CD4-positive, alpha-beta T cell treated with Interleukin-1 beta for 1 hour (primary cell): ENCODE measurements around the gene RBM24.
"Not testable (repeated sequence)": the region's sequence is repeated elsewhere in the genome, so short reads cannot be mapped to it uniquely, and the experiment has no call there.

Experiments
- DNase-seq, 2 donors: peaks; one replicate each; pipeline ENCODE4 v3.0.0-alpha.2; 2020 to 2022

Gene RBM24

GRCh38 chr6:17292600-17293133, 11.5 kb downstream of the RBM24 start:
- no peak for DNase-seq

DNA sequence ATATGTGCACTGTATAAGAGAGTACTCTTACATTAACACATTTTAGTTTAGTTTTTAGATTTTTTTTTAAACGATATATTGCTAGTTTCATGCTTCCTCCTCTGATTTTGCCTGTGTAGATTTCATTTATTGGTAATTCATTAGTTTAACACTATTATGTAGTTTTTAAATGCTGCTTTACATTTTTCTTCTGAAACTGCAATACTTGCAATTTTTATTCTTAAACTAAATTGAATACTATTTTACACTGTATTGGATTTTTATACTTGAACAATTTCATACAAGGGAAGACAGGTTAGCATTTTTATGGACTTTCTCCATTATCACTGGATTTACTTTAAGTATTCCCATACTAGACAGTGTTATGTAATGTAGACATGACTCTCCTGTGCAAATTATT, 12.2 kb downstream of the RBM24 start:
- no peak for DNase-seq

DNA sequence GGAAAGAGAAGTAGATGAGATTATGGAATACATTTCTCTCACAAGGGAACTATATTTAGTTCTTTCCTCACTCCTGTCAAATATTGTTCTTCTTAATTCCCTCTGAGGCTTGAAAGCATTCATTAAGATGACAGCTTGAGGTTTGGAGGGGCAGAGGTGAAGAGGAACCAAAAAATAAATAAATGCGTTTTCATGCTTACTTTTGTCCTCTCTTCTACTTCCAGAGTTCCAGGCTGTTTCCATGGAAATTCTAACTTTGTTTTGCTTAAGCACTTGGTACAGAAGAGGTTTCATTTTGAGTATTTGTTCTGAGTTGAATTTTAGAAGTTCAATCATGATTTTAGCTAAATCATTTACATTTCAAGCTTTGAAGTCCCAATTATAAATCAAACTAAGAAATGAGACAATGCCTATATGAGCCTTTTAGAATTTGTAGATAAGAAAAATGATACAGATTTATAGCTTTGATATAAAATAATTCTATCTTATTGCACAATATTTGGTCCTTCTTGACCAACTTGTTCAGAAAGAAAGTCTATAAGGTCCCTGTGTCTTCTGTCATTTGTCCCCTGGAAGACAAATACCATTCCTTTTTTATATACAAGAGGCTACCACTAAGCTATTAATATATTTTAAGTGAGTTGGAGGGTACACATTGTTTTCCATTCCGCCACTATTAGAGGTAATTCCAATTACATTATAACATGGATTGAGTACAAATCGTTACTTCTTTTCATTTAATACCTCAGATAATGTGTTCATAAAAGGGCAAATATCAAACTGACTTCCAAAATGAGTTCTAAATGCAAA, 16.3 kb downstream of the RBM24 start:
- no peak for DNase-seq

GRCh38 chr6:17298257-17298656, 17.1 kb downstream of the RBM24 start:
- no peak for DNase-seq

DNA sequence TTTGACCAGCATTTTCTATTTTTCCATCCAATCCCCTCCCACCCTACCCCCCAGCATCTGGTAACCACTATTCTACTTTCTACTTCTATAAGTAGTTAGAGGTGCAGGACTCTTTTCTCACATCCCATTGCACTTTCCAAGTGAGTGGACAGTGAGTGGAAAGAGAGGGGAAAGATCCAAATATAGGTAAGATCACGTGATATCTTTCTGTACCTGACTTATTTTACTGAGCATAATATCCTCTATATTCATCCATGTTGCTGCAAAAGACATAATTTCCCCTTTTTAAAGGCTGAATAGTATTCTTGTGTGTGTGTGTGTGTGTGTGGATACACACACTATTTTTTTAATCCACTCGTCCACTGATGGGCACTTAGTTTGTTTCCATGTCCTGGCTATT, 18.1 kb downstream of the RBM24 start:
- no peak for DNase-seq

- no peak for DNase-seq
These were observed 18.6 kb downstream of the RBM24 start for GRCh38 chr6:17299750-17300149.

DNA sequence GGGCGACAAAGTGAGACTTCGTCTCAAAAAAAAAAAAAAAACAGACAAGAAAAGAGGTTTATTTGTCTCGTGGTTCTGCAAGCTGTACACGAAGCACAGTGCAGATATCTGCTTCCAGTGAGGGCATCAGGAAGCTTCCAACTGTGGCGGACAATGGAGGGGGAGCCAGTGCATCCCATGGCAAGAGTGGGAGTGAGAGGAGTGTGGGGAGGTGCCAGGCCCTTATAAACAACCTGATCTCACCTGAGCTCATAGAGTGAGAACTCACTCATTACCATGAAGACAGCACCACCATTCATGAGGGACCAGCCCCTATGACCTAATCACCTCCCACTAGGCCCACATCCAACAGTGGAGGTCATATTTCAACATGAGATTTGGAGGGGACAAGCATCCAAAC, 19.5 kb downstream of the RBM24 start:
- DNase-seq, result no peak

GRCh38 chr6:17303444-17303843, 22.3 kb downstream of the RBM24 start:
- no peak for DNase-seq

DNA sequence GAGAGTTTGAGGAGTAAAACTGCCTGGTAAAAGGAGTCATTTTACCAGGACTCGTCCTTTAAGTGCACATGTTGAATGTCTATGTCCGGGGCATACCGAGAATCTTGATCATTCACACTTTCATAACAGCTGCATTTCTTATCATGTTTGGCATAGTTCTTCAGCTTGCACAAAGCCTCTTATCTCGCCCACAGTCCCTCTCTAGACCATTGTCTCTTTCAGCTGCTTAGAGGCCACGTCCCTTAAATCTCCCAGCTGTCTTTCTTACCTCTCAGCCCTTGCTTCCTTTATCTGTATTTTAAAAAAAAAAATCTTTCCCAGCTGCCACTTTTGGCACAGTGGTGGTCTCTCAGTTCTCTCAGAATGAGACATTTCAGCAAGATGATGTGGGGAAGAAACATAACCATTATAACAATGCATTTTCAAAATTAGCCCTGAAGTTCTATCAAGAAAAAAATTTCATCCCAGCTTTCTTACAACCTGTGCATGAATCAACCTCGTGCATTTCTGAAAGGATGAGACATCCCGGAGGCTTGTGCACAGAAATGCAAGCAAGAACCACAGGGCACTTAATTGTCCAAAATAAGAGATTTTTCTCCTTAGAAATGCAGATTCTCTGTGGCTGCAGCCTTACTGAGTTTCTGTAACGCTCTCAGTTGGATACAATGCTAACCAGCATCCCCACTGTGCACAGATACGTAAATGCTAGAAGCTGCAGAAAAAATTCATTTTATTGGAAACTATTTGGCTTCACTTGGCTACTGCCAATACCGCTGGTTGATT, 24.2 kb downstream of the RBM24 start:
- DNase-seq, result no peak

- no peak for DNase-seq
These were observed 30.6 kb downstream of the RBM24 start for GRCh38 chr6:17311595-17312311.

- not testable (repeated sequence) for DNase-seq
These were observed 32.1 kb downstream of the RBM24 start for GRCh38 chr6:17313238-17313637.

GRCh38 chr6:17313971-17314370, 32.8 kb downstream of the RBM24 start:
- DNase-seq, result no peak

DNA sequence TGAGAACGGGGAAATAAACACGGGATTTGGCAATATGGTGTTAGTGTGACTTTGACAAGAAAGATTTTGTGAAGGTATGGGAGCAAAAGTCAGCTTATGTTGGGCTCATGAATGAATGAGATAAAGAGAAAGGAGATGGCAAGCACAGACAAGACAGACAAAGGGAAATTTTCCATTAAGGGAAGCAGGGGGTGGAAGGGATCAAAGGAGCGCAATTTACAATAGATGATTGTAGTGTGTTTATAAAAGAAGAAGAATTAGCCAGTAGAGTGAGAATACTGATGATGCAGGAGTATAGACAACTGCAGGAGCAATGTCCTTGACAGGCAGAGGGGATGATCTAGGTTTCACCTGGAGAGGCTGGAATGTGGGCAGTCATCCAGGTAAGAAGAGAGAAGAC, 34.1 kb downstream of the RBM24 start:
- no peak for DNase-seq

GRCh38 chr6:17318435-17319165, 37.4 kb downstream of the RBM24 start:
- DNase-seq, result no peak

DNA sequence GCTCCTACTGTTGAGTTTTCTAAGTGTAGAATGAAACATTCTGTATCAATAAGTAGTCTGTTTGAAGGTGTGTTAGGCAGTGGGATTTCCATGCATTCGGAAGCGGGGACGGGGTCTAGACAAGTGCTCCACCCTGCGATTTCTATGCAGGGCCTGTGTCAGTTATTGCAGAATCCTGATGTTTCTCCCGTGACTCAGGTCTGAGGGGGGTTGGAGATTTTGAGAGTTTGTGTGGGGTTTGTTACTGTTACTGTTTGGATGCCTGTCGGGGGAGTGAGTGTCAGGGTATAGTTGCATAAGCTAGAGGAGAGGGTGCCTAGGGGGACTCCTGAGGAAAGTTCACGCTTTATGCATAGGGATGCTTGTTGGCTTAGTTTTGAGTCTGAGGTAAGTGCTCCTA, 39.1 kb downstream of the RBM24 start:
- DNase-seq, result not testable (repeated sequence)

DNA sequence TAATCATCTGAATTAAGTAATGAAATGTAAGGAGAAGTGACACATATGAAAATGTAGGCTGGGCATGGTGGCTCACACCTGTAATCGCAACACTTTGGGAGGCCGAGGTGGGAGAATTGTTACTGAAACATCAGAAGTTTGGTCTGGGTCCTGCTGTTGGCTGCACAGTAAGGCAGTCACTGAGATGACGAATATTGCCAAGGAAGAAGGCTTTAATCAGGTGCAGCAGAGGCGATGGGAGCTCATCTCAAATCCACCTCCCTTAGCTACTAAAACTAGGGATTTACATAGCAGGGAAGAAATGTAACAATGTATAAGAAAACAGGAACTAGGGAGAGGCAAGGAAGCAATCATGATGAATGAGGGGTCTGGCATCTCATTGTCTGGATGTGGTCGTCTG, 50.1 kb downstream of the RBM24 start:
- DNase-seq, result no peak

- no peak for DNase-seq
These were observed 53.1 kb downstream of the RBM24 start for GRCh38 chr6:17334265-17334664.

- DNase-seq, result no peak
These were observed 55.3 kb downstream of the RBM24 start for GRCh38 chr6:17336425-17336824.

GRCh38 chr6:17339308-17339670, 58.1 kb downstream of the RBM24 start:
- DNase-seq, result no peak

GRCh38 chr6:17341117-17341805, 60.1 kb downstream of the RBM24 start:
- no peak for DNase-seq

GRCh38 chr6:17341891-17342290, 60.7 kb downstream of the RBM24 start:
- no peak for DNase-seq

DNA sequence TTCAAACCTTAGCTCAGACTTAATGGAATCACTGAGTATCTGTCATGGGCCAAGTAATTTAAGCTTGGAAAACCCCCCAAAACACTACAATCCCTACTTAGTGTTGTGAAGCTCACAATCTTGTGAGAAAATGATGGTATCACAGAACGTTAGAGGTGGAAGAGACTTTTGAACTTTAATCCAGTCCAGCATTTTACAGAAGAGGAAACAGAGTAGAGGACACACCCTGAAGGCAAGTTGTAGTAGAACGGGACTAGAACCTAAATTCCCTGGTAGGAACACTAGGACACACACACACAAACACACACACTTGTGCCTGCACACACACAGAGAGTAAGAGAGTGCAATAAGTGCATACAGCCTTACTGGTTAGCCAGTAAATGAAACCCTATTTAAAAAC, 62.1 kb downstream of the RBM24 start:
- no peak for DNase-seq
